Mesothelial cell of epicardium (in vitro differentiated cells): ENCODE data around the gene PRR19. TPM values are rescaled to one million over a fixed set of nuclear protein-coding genes. Genes with fewer than 3 reads are reported as not detected.

Experiments
- DNase-seq, 2 experiments: peaks; one replicate each; pipeline ENCODE4 v3.0.0; 2021; ENCODE audit warnings: low spot score in 2 of 2; ENCODE audit not compliant: unreplicated experiment in 2 of 2
- H3K27ac Mint-ChIP-seq: 2 replicates; pipeline ENCODE4 v1.8.0; 2021; ENCODE audit warnings: mixed read lengths
- H3K27me3 Mint-ChIP-seq: 2 replicates; pipeline ENCODE4 v1.8.0; 2021; ENCODE audit warnings: low read depth, mixed read lengths
- H3K36me3 Mint-ChIP-seq: 2 replicates; pipeline ENCODE4 v1.8.0; 2021; ENCODE audit warnings: mixed read lengths
- H3K4me1 Mint-ChIP-seq: 2 replicates; pipeline ENCODE4 v1.8.0; 2021; ENCODE audit warnings: mixed read lengths
- H3K4me3 Mint-ChIP-seq: 2 replicates; pipeline ENCODE4 v1.8.0; 2021; ENCODE audit warnings: mild to moderate bottlenecking, moderate library complexity, mixed read lengths
- H3K9me3 Mint-ChIP-seq: 2 replicates; pipeline ENCODE4 v1.8.0; 2021; ENCODE audit warnings: mixed read lengths
- total RNA-seq: library from RNA; stranded (reverse); gene quantifications from 3 replicates; pipeline ENCODE4 v1.2.1, GENCODE V29; 2021
- TF ChIP-seq, protein P1 (sequence below): fragments of 200-600 bp; sonication (generic); IDR thresholded peaks from one replicate; pipeline ENCODE4 v1.5.0; 2021; ENCODE audit warnings: antibody characterized with exemption; ENCODE audit not compliant: unreplicated experiment

PRR19 gene
- total RNA-seq, 1 donor from 2014 or later: 1.7 TPM

DNA sequence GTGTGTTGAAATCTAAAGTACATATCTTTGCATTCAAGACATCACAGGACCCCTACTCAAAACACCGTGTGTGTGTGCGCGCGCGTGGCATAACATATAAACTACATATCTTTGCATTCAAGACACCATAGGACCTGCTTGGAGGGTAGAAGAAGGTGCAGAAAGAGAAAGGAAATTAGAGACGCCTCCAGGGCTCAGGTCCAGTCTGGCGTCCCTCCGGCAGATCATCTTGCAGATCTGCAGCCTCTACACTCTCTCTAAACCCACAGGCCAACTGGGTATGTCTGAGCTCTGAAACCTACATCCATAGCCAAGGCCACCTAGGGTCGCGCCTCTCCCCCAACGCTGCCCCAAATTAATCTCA, 1.2 kb downstream of the PRR19 start:
- peak overlapping the region; percentile 94 for H3K4me3 Mint-ChIP-seq
- peaks cover 29% of the 10 kb centered on the region for H3K4me1 Mint-ChIP-seq
- no peak for DNase-seq
- peak overlapping the region; percentile 68 for H3K27ac Mint-ChIP-seq
- no peaks in the 10 kb centered on the region for H3K27me3 Mint-ChIP-seq
- no peaks in the 10 kb centered on the region for H3K9me3 Mint-ChIP-seq
- TF ChIP-seq, protein P1, sequence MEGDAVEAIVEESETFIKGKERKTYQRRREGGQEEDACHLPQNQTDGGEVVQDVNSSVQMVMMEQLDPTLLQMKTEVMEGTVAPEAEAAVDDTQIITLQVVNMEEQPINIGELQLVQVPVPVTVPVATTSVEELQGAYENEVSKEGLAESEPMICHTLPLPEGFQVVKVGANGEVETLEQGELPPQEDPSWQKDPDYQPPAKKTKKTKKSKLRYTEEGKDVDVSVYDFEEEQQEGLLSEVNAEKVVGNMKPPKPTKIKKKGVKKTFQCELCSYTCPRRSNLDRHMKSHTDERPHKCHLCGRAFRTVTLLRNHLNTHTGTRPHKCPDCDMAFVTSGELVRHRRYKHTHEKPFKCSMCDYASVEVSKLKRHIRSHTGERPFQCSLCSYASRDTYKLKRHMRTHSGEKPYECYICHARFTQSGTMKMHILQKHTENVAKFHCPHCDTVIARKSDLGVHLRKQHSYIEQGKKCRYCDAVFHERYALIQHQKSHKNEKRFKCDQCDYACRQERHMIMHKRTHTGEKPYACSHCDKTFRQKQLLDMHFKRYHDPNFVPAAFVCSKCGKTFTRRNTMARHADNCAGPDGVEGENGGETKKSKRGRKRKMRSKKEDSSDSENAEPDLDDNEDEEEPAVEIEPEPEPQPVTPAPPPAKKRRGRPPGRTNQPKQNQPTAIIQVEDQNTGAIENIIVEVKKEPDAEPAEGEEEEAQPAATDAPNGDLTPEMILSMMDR: no peak
- H3K36me3 Mint-ChIP-seq: peaks cover 5% of the 10 kb centered on the region

DNA sequence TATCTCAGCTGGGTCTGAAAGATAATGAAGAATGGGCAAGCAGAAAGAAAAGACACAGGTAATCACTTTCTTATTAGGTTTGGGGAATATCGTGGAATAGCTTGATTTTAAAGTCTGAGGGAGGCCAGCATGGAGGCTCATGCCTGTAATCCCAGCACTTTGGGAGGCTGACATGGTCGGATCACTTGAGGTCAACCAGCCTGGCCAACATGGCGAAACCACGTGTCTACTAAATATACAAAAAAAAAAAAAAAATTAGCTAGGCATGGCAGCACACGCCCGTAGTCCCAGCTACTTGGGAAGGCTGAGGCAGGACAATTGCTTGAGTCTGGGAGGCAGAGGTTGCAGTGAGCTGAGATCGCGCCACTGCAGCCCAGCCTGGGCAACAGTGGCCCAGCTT, 1.9 kb downstream of the PRR19 start:
- TF ChIP-seq, protein P1: no peak
- no peaks in the 10 kb centered on the region for H3K27me3 Mint-ChIP-seq
- peaks cover 5% of the 10 kb centered on the region for H3K36me3 Mint-ChIP-seq
- no peak for DNase-seq
- peaks cover 29% of the 10 kb centered on the region for H3K4me1 Mint-ChIP-seq
- peak overlapping the region; percentile 68 for H3K27ac Mint-ChIP-seq
- no peaks in the 10 kb centered on the region for H3K9me3 Mint-ChIP-seq
- H3K4me3 Mint-ChIP-seq: no peak overlapping the region

DNA sequence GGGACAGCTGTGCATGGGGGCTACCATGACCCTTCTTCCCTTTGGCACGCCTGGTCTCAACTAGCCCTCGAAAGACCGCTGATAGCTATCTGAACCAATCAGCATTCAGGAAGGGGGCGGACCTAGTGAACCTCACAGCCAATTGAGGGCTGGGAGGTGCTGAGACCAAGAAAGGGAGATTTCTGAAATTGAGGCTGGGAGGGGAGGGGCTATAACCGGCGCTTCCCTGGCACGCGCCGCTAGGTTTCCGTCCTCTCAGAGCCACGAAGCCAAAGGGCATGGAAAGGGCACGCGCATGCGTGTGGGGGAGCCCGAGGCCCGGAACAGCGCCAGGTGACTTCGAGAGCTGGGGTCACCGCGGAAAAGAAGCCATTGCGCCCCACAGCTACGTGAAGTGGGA, 4.7 kb downstream of the PRR19 start:
- Mint-ChIP-seq H3K4me1 (peaks cover 19% of the 10 kb centered on the region), H3K36me3 (no peaks in the 10 kb centered on the region), H3K9me3 (no peaks in the 10 kb centered on the region), H3K27me3 (peaks cover 5% of the 10 kb centered on the region), H3K4me3 (no peak overlapping the region), H3K27ac (no peak overlapping the region)
- no peak for DNase-seq
- TF ChIP-seq, protein P1: no peak

DNA sequence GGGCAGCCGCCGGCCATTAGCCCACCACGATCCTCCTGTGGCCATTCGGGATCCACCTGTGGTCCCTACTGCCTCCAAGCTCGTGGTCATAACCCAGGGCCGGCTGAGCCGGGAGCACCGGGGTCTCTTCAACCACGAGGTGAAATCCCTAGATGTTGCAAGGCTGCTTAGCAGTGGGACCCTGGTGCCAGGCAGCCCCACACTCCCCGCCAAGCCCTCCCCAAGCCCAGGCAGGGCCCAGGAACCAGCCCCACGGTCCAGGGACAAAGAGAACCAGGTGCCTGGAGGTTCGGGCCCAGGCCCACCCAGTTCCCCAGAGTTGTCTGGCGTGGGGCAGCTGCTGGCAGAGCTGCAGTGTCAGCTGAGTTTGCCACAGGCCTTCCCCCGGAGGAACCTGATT, 7.8 kb downstream of the PRR19 start:
- Mint-ChIP-seq H3K27ac (no peak overlapping the region), H3K27me3 (peaks cover 30% of the 10 kb centered on the region), H3K36me3 (no peaks in the 10 kb centered on the region), H3K9me3 (no peaks in the 10 kb centered on the region), H3K4me1 (peaks cover 4% of the 10 kb centered on the region), H3K4me3 (no peak overlapping the region)
- DNase-seq: no peak
- TF ChIP-seq, protein P1: no peak

DNA sequence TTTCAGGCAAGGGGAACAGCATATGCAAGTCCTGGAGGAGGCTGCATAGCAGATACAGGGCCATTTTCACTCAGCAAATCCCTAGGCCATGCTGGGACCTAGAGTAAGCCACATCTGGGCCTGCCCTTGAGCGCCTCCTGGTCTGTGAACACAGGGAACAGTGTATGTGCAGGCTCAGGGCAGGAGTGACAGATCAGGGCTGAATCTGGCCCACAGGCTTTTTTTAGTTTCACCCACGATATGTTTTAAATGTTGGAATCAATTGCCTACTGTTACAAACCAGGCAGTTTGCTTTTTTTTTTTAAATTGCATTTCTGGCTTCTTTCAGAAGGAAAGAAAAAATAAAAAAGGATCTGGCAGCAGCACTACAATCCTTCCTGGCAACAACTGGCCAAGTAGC, 9.7 kb downstream of the PRR19 start:
- Mint-ChIP-seq H3K27ac (no peak overlapping the region), H3K4me1 (peaks cover 4% of the 10 kb centered on the region), H3K9me3 (no peaks in the 10 kb centered on the region), H3K27me3 (peaks cover 45% of the 10 kb centered on the region), H3K4me3 (no peak overlapping the region), H3K36me3 (no peaks in the 10 kb centered on the region)
- TF ChIP-seq, protein P1: no peak
- no peak for DNase-seq

DNA sequence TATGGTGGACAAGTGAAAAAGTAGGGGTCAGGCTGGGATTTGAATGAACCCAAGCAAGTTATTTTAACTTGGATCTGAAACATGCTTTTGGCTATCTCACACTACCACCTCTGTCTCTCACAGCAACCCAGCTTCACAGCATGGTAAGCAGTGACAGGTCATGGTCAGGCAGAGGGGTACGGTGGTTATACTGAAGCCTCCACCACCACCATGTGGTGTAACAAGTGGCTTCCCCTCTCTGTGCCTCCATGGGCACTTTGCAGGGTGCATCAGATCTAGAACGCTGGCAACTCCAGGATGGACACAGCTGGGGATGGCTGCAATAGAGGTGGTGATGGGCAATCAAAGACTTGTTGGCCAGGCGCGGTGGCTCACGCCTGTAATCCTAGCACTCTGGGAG, 10.4 kb downstream of the PRR19 start:
- no peak overlapping the region for H3K27ac Mint-ChIP-seq
- no peak for DNase-seq
- H3K4me1 Mint-ChIP-seq: peaks cover 7% of the 10 kb centered on the region
- TF ChIP-seq, protein P1: no peak
- H3K36me3 Mint-ChIP-seq: no peaks in the 10 kb centered on the region
- peaks cover 52% of the 10 kb centered on the region for H3K27me3 Mint-ChIP-seq
- peak overlapping the region; percentile 60 for H3K4me3 Mint-ChIP-seq
- no peaks in the 10 kb centered on the region for H3K9me3 Mint-ChIP-seq
